Ovary (tissue), 3 donors: ENCODE results near the gene S100A16.

Experiments used
- CTCF ChIP-seq, 3 donors: fragments of 450-650 bp in 2 of 3; fragments of 200-600 bp in 1 of 3; IDR thresholded peaks; one replicate each; pipeline versions ENCODE4 v1.5.1 to v1.8.0; 2016 to 2022; ENCODE audit warnings: antibody characterized with exemption in 3 of 3, mild to moderate bottlenecking in 1 of 3
- POLR2A ChIP-seq: fragments of 450-650 bp; IDR thresholded peaks from one replicate; pipeline ENCODE4 v1.6.1; 2017; ENCODE audit warnings: antibody characterized with exemption, mild to moderate bottlenecking, moderate library complexity
- donor health status: DM: no; HTN: no; CAD: no.

DNA sequence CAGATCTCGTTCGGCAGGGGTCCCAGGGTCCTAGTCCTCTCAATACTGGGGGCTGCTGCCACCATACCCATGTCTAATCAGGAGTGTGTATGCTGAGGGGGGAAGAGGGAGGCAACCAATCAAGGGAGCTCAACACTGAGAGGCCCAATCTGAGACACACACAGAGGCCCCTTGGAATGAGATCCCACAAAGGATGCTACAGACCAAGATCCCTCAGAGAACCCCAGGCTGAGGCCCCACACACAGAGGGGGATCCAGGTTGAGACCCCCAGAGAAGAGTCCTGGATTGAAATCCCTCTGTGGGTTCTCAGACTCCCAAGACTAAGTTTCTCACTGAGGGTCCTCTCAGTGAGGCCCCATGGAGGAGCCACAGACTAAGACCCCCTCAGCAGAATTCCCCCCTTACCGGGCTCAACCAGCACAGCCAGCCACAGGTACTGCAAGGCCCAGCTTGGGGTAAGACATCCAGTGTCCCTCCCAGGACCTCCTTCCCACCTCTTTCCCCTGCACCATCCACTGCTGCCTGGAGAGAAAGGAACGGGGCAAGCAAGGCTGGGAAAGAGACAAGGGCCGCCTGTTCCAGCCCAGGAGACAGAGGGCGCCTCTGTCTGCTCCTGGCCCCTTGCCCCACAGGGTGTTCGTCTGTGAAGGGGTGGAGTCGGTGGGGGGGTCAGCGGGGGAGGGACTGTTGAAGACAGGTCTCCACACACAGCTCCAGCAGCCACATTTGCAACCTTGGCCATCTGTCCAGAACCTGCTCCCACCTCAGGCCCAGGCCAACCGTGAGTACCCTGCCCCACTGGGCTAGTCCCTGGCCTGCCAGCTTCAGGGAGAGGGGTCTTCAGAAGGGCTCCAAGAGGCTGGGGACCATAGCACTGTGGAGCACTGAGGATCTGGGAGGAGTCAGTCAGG is 15.0 kb upstream of the S100A16 start, which contains the start of gene S100A1:
- TF ChIP-seq CTCF (IDR thresholded peaks at IDR 0.05) = peak; percentile 8 to 50 (median 29)
- TF ChIP-seq POLR2A = no peak
